H1 (cell line): ENCODE measurements around the gene MORC3. TPM values are rescaled to one million over a fixed set of nuclear protein-coding genes. Genes with fewer than 3 reads are reported as not detected.

Source experiments
- CTCF ChIA-PET: fragments of 300-600 bp; sonication (Branson Sonifier 250); formaldehyde crosslinking; loops from one replicate; lab custom pipeline; 2021; ENCODE audit not compliant: partially characterized antibody; lab: Charles Lee
- POLR2A ChIA-PET: fragments of 300-600 bp; sonication (Branson Sonifier 250); formaldehyde crosslinking; loops from one replicate; lab custom pipeline; 2021; ENCODE audit warnings: inconsistent platforms; ENCODE audit not compliant: partially characterized antibody; lab: Charles Lee
- DNase-seq, 2 experiments: peaks; one replicate each; pipeline versions ENCODE4 v3.0.0 to v3.0.0-alpha.2; 2010 to 2022; ENCODE audit warnings: low spot score in 2 of 2, low read depth in 1 of 2, mixed read lengths in 1 of 2
- FAIRE-seq: peaks from 2 replicates; lab custom pipeline; 2011; peaks lifted over from hg19 to GRCh38; lab: Jason Lieb, UNC
- H2AFZ ChIP-seq: 2 replicates; pipeline ENCODE4 v1.8.1; 2012; ENCODE audit warnings: low read length, inconsistent platforms
- H2AK5ac ChIP-seq: 2 replicates; pipeline ENCODE4 v1.6.1; 2013; ENCODE audit warnings: low read depth, low read length
- H2BK120ac ChIP-seq: replicated peaks from 2 replicates; pipeline ENCODE3; 2013; ENCODE audit warnings: low read depth, low read length, inconsistent platforms
- H2BK12ac ChIP-seq: 2 replicates; pipeline ENCODE4 v1.6.1; 2013; ENCODE audit warnings: low read depth, low read length
- H2BK15ac ChIP-seq: 2 replicates; pipeline ENCODE4 v1.6.1; 2013; ENCODE audit warnings: low read length
- H2BK20ac ChIP-seq: 2 replicates; pipeline ENCODE4 v1.6.1; 2013; ENCODE audit warnings: low read length
- H2BK5ac ChIP-seq: 2 replicates; pipeline ENCODE4 v1.6.1; 2013; ENCODE audit warnings: low read depth, low read length
- H3K14ac ChIP-seq: 2 replicates; pipeline ENCODE4 v1.6.1; 2013; ENCODE audit warnings: inconsistent platforms; ENCODE audit not compliant: insufficient read length
- H3K18ac ChIP-seq: 2 replicates; pipeline ENCODE4 v1.6.1; 2013; ENCODE audit warnings: low read length; ENCODE audit errors: extremely low read depth
- H3K23ac ChIP-seq: 2 replicates; pipeline ENCODE4 v1.6.1; 2013; ENCODE audit warnings: inconsistent platforms; ENCODE audit not compliant: insufficient read length
- H3K23me2 ChIP-seq: 2 replicates; pipeline ENCODE4 v1.6.1; 2013; ENCODE audit warnings: low read depth, low read length
- H3K27ac ChIP-seq: 2 replicates; pipeline ENCODE4 v1.6.1; 2011; ENCODE audit warnings: low read depth, low read length, inconsistent platforms
- H3K27me3 ChIP-seq, 4 experiments: replicated peaks in 1 of 4; 1 replicate in 1 of 4; 2 replicates in 3 of 4; pipeline versions ENCODE4 v1.6.1 to v1.8.1; 2011 to 2013; ENCODE audit warnings: low read length in 3 of 4, mild to moderate bottlenecking in 3 of 4, inconsistent platforms in 2 of 4, mixed read lengths in 2 of 4, moderate library complexity in 1 of 4; ENCODE audit not compliant: control insufficient read depth in 3 of 4, insufficient read depth in 3 of 4; ENCODE audit errors: extremely low read depth in 1 of 4
- H3K36me3 ChIP-seq, 4 experiments: 2 replicates each; pipeline versions ENCODE4 v1.6.1 to v1.8.1; 2011 to 2013; ENCODE audit warnings: mild to moderate bottlenecking in 4 of 4, low read length in 3 of 4, moderate library complexity in 2 of 4, control low read depth in 1 of 4, inconsistent platforms in 1 of 4; ENCODE audit not compliant: insufficient read depth in 4 of 4, control insufficient read depth in 2 of 4
- H3K4ac ChIP-seq: replicated peaks from 2 replicates; pipeline ENCODE3; 2013; ENCODE audit warnings: low read length, low read depth, mixed read lengths, inconsistent platforms; ENCODE audit not compliant: insufficient read length
- H3K4me1 ChIP-seq, 4 experiments: replicated peaks in 1 of 4; 1 replicate in 1 of 4; 2 replicates in 3 of 4; pipeline versions ENCODE4 v1.6.1 to v1.8.1; 2011 to 2013; ENCODE audit warnings: low read length in 3 of 4, inconsistent platforms in 2 of 4, mixed read lengths in 1 of 4; ENCODE audit not compliant: insufficient read depth in 4 of 4, control insufficient read depth in 3 of 4
- H3K4me2 ChIP-seq, 2 experiments: 2 replicates each; pipeline versions ENCODE4 v1.6.1 to v1.8.1; 2011 to 2013; ENCODE audit warnings: low read depth in 2 of 2, low read length in 2 of 2, control low read depth in 1 of 2, inconsistent platforms in 1 of 2, mild to moderate bottlenecking in 1 of 2; ENCODE audit not compliant: insufficient read depth in 1 of 2
- H3K4me3 ChIP-seq, 4 experiments: fragments of 200-600, 300-600 bp in 1 of 4; sonication (generic), shearing (Covaris generic), sonication (Bioruptor Twin) in 1 of 4; 2 replicates each; pipeline versions ENCODE4 v1.5.1 to v1.8.1; 2011 to 2016; ENCODE audit warnings: low read length in 4 of 4, low read depth in 3 of 4, control low read depth in 2 of 4, inconsistent platforms in 2 of 4, mild to moderate bottlenecking in 2 of 4, mixed read lengths in 1 of 4, moderate library complexity in 1 of 4; ENCODE audit not compliant: insufficient read depth in 2 of 4; ENCODE audit errors: extremely low read depth in 1 of 4
- H3K56ac ChIP-seq: replicated peaks from 2 replicates; pipeline ENCODE3; 2013; ENCODE audit warnings: low read depth, mild to moderate bottlenecking, mixed read lengths, low read length, inconsistent platforms; ENCODE audit not compliant: insufficient read length
- H3K79me1 ChIP-seq: 2 replicates; pipeline ENCODE4 v1.6.1; 2013; ENCODE audit warnings: low read depth, low read length, control low read depth
- H3K79me2 ChIP-seq, 2 experiments: 2 replicates each; pipeline versions ENCODE4 v1.6.1 to v1.8.1; 2012 to 2013; ENCODE audit warnings: low read length in 2 of 2, mild to moderate bottlenecking in 2 of 2, inconsistent platforms in 1 of 2; ENCODE audit not compliant: insufficient read depth in 2 of 2, control insufficient read depth in 1 of 2
- H3K9ac ChIP-seq, 4 experiments: replicated peaks in 1 of 4; 1 replicate in 1 of 4; 2 replicates in 3 of 4; pipeline versions ENCODE4 v1.6.1 to v1.8.1; 2011 to 2013; ENCODE audit warnings: low read depth in 3 of 4, low read length in 3 of 4, control low read depth in 2 of 4, mild to moderate bottlenecking in 2 of 4, moderate library complexity in 2 of 4, inconsistent platforms in 1 of 4; ENCODE audit errors: extremely low read depth in 1 of 4
- H3K9me3 ChIP-seq, 2 experiments: 2 replicates each; pipeline versions ENCODE4 v1.6.1 to v1.8.1; 2012 to 2013; ENCODE audit warnings: mild to moderate bottlenecking in 2 of 2, moderate library complexity in 2 of 2, control low read depth in 1 of 2, inconsistent platforms in 1 of 2, low read depth in 1 of 2, low read length in 1 of 2, mixed read lengths in 1 of 2; ENCODE audit not compliant: insufficient read depth in 2 of 2
- H4K20me1 ChIP-seq, 2 experiments: replicated peaks in 1 of 2; 2 replicates each; pipeline versions ENCODE3 to v1.8.1; 2011 to 2013; ENCODE audit warnings: inconsistent platforms in 2 of 2, low read length in 2 of 2, mild to moderate bottlenecking in 1 of 2; ENCODE audit not compliant: insufficient read depth in 2 of 2, control insufficient read depth in 1 of 2
- H4K5ac ChIP-seq: 2 replicates; pipeline ENCODE4 v1.6.1; 2013; ENCODE audit warnings: low read length, low read depth, mixed read lengths, inconsistent platforms; ENCODE audit not compliant: insufficient read length
- H4K8ac ChIP-seq: 2 replicates; pipeline ENCODE4 v1.8.0; 2013; ENCODE audit warnings: mild to moderate bottlenecking, moderate library complexity, low read length, inconsistent platforms; ENCODE audit not compliant: insufficient read depth; ENCODE audit errors: extremely low read depth
- H4K91ac ChIP-seq: replicated peaks from 2 replicates; pipeline ENCODE3; 2013; ENCODE audit warnings: low read length, mixed read lengths, inconsistent platforms; ENCODE audit not compliant: insufficient read length
- ASH2L ChIP-seq: fragments of 200-600, 300-600 bp; sonication (generic); IDR thresholded peaks from one replicate; pipeline ENCODE4 v1.7.1; 2017; ENCODE audit warnings: low read length
- WGBS, 2 experiments: shearing (Covaris generic) in 1 of 2; methylation state at CpG; one replicate each; pipeline versions ENCODE4 v1.1.6 to v1.1.7; 2013 to 2015; ENCODE audit warnings: low lambda C conversion rate in 2 of 2, mixed read lengths in 2 of 2, inconsistent platforms in 1 of 2, low coverage in 1 of 2, missing lambda C conversion rate in 1 of 2; ENCODE audit not compliant: insufficient replicate concordance in 2 of 2, insufficient coverage in 1 of 2, insufficient read length in 1 of 2; ENCODE audit errors: extremely low coverage in 1 of 2, missing lambda C conversion rate in 1 of 2; 5-methylcytosine and 5-hydroxymethylcytosine counted together
- polyA plus RNA-seq, 7 experiments: library from polyadenylated mRNA; depleted of rRNA in 3 of 7; stranded (reverse) in 5 of 7; unstranded in 2 of 7; fragments of >200 nt in 5 of 7; fragments of 200-250 nt in 2 of 7; gene quantifications; 1 replicate in 5 of 7; 2 replicates in 1 of 7; 4 replicates in 1 of 7; pipeline versions ENCODE4 v1.2.1 to v1.2.3, GENCODE V29; 2011 to 2013; ENCODE audit warnings: missing spikeins in 2 of 7, mixed read lengths in 2 of 7
- total RNA-seq: library from RNA; stranded (reverse); fragmentation: NEBNext Ultra II Directional; extraction: Animal tissue kit (Norgen Biotek cat#: 25700); gene quantifications from 2 replicates; pipeline ENCODE4 v1.2.1, GENCODE V29; 2021

MORC3 gene
- total and polyA plus RNA-seq, 2 of the 8 experiments (the other 6 are each of a cell fraction or from before 2014, with no cell fraction given) = 5.0 to 20.4 TPM

- Histone ChIP-seq H3K56ac (no peak overlapping the region), H3K18ac (no peak overlapping the region), H3K23me2 (no peaks in the 10 kb centered on the region), H3K27ac (no peak overlapping the region), H2AK5ac (no peak overlapping the region), H2BK12ac (no peak overlapping the region), H2BK15ac (no peak overlapping the region), H3K79me2 (no peaks in the 10 kb centered on the region), H3K79me1 (no peaks in the 10 kb centered on the region), H4K5ac (no peak overlapping the region), H4K8ac (no peak overlapping the region), H2AFZ (no peak overlapping the region), H3K14ac (no peak overlapping the region), H3K27me3 (no peaks in the 10 kb centered on the region), H2BK5ac (no peak overlapping the region), H2BK120ac (no peak overlapping the region), H4K91ac (no peak overlapping the region), H3K9ac (no peak overlapping the region), H3K9me3 (no peaks in the 10 kb centered on the region), H3K23ac (no peak overlapping the region), H4K20me1 (no peaks in the 10 kb centered on the region), H2BK20ac (no peak overlapping the region), H3K4me3 (no peak overlapping the region), H3K4me2 (no peak overlapping the region), H3K36me3 (no peaks in the 10 kb centered on the region), H3K4me1 (peaks cover 0 to 4% (median 4%) of the 10 kb centered on the region in 4 experiments; a peak in 4 of 7 replicates), H3K4ac (no peak overlapping the region)
- TF ChIP-seq ASH2L = no peak
- DNase-seq = no peak
- WGBS, 2 experiments = 88% methylated on average over 8 of the region's 8 CpGs; no CpG with 5 or more reads in 1 of the 2 experiments
- ChIA-PET POLR2A (interaction anchor here (1.4 kb wide), 1 partner anchor 30 kb away, joined by 5 read pairs; no protein-coding TSS in a partner anchor), CTCF (interaction anchor here (0.9 to 3.9 kb wide), 2 partner anchors 54 to 1051 kb away, joined by 3 to 17 read pairs; no protein-coding TSS in a partner anchor)
- no peak for FAIRE-seq
Observed at GRCh38 chr21:36424592-36424991, 104.6 kb downstream of the MORC3 start.
